HepG2 (cell line): ENCODE results near the gene HES2. TPM values are rescaled to one million over a fixed set of nuclear protein-coding genes. Genes with fewer than 3 reads are reported as not detected.

Source experiments
- ATAC-seq: fragments of 200-7000 bp; cut with Tn5 transposase; 3 replicates; pipeline ENCODE4 v1.9.1; 2020; ENCODE audit warnings: mild to moderate bottlenecking, moderate library complexity
- Bru-seq: library from RNA; stranded (reverse); fragments of 400-500 nt; gene quantifications from one replicate; lab custom pipeline; 2021; lab: Mats Ljungman, UMichigan
- BruChase-seq, 2 experiments: library from RNA; stranded (reverse); fragments of 400-500 nt; gene quantifications; one replicate each; lab custom pipeline; 2021; lab: Mats Ljungman, UMichigan
- BruUV-seq: library from RNA; stranded (reverse); fragments of 400-500 nt; replicated peaks from 2 replicates; lab custom pipeline; 2021; lab: Mats Ljungman, UMichigan
- CTCF ChIA-PET: fragments of 300-600 bp; formaldehyde crosslinking; extraction: SDS; loops from one replicate; lab custom pipeline; 2021; ENCODE audit warnings: low total read pairs, inconsistent platforms, low intra/inter-chr PET ratio; lab: Yijun Ruan, JAX
- POLR2A ChIA-PET: fragments of 350-600 bp; sonication (Branson Sonifier 250); formaldehyde crosslinking; loops from one replicate; lab custom pipeline; 2020; ENCODE audit warnings: antibody characterized with exemption, inconsistent platforms; lab: Yijun Ruan, JAX
- DNase-seq: peaks from one replicate; pipeline ENCODE4 v3.0.0-alpha.2; 2015; ENCODE audit warnings: low spot score
- FAIRE-seq: peaks from 3 replicates; lab custom pipeline; 2011; peaks lifted over from hg19 to GRCh38; lab: Jason Lieb, UNC
- H2AFZ ChIP-seq: one replicate; pipeline ENCODE4 v1.6.1; 2011; ENCODE audit warnings: low read length, inconsistent platforms
- H3K27ac ChIP-seq: fragments of 300-600 bp; 3 replicates; pipeline ENCODE4 v1.8.0; 2011; ENCODE audit warnings: mixed run types, mild to moderate bottlenecking, mixed read lengths, low read length, inconsistent platforms; ENCODE audit not compliant: insufficient read depth; ENCODE audit errors: extremely low read length
- H3K27me3 ChIP-seq, 2 experiments: fragments of 200-600 bp in 1 of 2; 2 replicates in 1 of 2; 3 replicates in 1 of 2; pipeline versions ENCODE4 v1.6.0 to v1.8.0; 2011; ENCODE audit warnings: low read length in 2 of 2, mild to moderate bottlenecking in 2 of 2, moderate library complexity in 2 of 2, inconsistent platforms in 1 of 2; ENCODE audit not compliant: insufficient read depth in 2 of 2, control insufficient read depth in 1 of 2
- H3K36me3 ChIP-seq, 2 experiments: fragments of 200-600 bp in 1 of 2; replicated peaks in 1 of 2; 2 replicates in 1 of 2; 3 replicates in 1 of 2; pipeline versions ENCODE4 v1.5.1 to v1.8.0; 2011; ENCODE audit warnings: low read length in 2 of 2, inconsistent platforms in 1 of 2; ENCODE audit not compliant: insufficient read depth in 2 of 2, control insufficient read depth in 1 of 2
- H3K4me1 ChIP-seq: 2 replicates; pipeline ENCODE4 v1.5.1; 2012; ENCODE audit warnings: low read length, inconsistent platforms; ENCODE audit not compliant: insufficient read depth
- H3K4me2 ChIP-seq: 2 replicates; pipeline ENCODE4 v1.6.0; 2011; ENCODE audit warnings: low read depth, low read length, inconsistent platforms
- H3K4me3 ChIP-seq, 3 experiments: fragments of 200-600 bp in 1 of 3; sonication (generic), shearing (Covaris generic) in 1 of 3; replicated peaks in 1 of 3; 2 replicates each; pipeline ENCODE4 v1.5.1; 2011 to 2016; ENCODE audit warnings: low read length in 3 of 3, inconsistent platforms in 2 of 3, low read depth in 2 of 3, mild to moderate bottlenecking in 2 of 3, control low read depth in 1 of 3, mixed read lengths in 1 of 3; ENCODE audit not compliant: insufficient read depth in 1 of 3
- H3K79me2 ChIP-seq: one replicate; pipeline ENCODE4 v1.6.1; 2011; ENCODE audit warnings: low read length, inconsistent platforms; ENCODE audit not compliant: insufficient read depth
- H3K9ac ChIP-seq: 2 replicates; pipeline ENCODE4 v1.6.0; 2011; ENCODE audit warnings: mild to moderate bottlenecking, low read depth, low read length, inconsistent platforms; ENCODE audit not compliant: insufficient read depth
- H3K9me3 ChIP-seq: 2 replicates; pipeline ENCODE4 v1.5.1; 2012; ENCODE audit warnings: mild to moderate bottlenecking, low read length
- H4K20me1 ChIP-seq: 2 replicates; pipeline ENCODE4 v1.6.0; 2011; ENCODE audit warnings: inconsistent platforms, mild to moderate bottlenecking, low read length, moderate library complexity; ENCODE audit not compliant: insufficient read depth
- EZH2 ChIP-seq: conservative IDR thresholded peaks from 2 replicates; pipeline ENCODE4 v1.6.1; 2012; ENCODE audit warnings: mild to moderate bottlenecking, low read depth, low read length, moderate library complexity
- MIER3 ChIP-seq: IDR thresholded peaks from 2 replicates; pipeline ENCODE4 v1.6.1; 2016; ENCODE audit warnings: missing compliant biosample characterization, borderline replicate concordance
- MTF2 ChIP-seq: sonication (generic); formaldehyde crosslinking; IDR thresholded peaks from 2 replicates; pipeline ENCODE4 v1.5.0; 2020; ENCODE audit warnings: missing genetic modification reagents, borderline replicate concordance
- NFE2 ChIP-seq: sonication (generic); formaldehyde crosslinking; IDR thresholded peaks from 2 replicates; pipeline ENCODE4 v1.4.0; 2020; ENCODE audit warnings: missing genetic modification reagents
- RAD51 ChIP-seq: fragments of 450-650 bp; IDR thresholded peaks from 2 replicates; pipeline ENCODE4 v1.6.1; 2016; ENCODE audit warnings: borderline replicate concordance
- SRY ChIP-seq: sonication (generic); formaldehyde crosslinking; IDR thresholded peaks from 2 replicates; pipeline ENCODE4 v1.8.0; 2022; ENCODE audit warnings: mild to moderate bottlenecking, missing genetic modification reagents
- ZNF260 ChIP-seq: sonication (generic); formaldehyde crosslinking; IDR thresholded peaks from 2 replicates; pipeline ENCODE4 v1.4.0; 2020; ENCODE audit warnings: missing genetic modification reagents, low read depth, mild to moderate bottlenecking, borderline replicate concordance
- ZNF275 ChIP-seq: sonication (generic); formaldehyde crosslinking; IDR thresholded peaks from 2 replicates; pipeline ENCODE4 v1.8.0; 2022; ENCODE audit warnings: missing genetic modification reagents, mild to moderate bottlenecking, inconsistent platforms, borderline replicate concordance
- ZNF441 ChIP-seq: sonication (generic); formaldehyde crosslinking; IDR thresholded peaks from 2 replicates; pipeline ENCODE4 v1.7.0; 2021; ENCODE audit warnings: missing genetic modification reagents, borderline replicate concordance
- ZNF687 ChIP-seq: sonication (generic); formaldehyde crosslinking; IDR thresholded peaks from 2 replicates; pipeline ENCODE4 v1.5.1; 2020; ENCODE audit warnings: mild to moderate bottlenecking, missing genetic modification reagents, moderate library complexity
- ZSCAN21 ChIP-seq: sonication (generic); formaldehyde crosslinking; IDR thresholded peaks from 2 replicates; pipeline ENCODE4 v1.8.0; 2022; ENCODE audit warnings: mild to moderate bottlenecking, missing genetic modification reagents, moderate library complexity, borderline replicate concordance
- WGBS: methylation state at CpG from one replicate; pipeline ENCODE4 v1.1.6; 2017; ENCODE audit warnings: low lambda C conversion rate; 5-methylcytosine and 5-hydroxymethylcytosine counted together
- in situ Hi-C: cut with HindIII; loops from 2 replicates; pipeline ENCODE4 v1.10.0; 2017; ENCODE audit warnings: low pct_unique_long_range_greater_than_20kb; ENCODE audit not compliant: extremely low pct_ligation_motif_present
- intact Hi-C: fragments of 100-400 bp; cut with micrococcal nuclease; formaldehyde crosslinking; loops from one replicate; pipeline ENCODE4 v1.10.0; 2022; ENCODE audit not compliant: unreplicated experiment
- long read RNA-seq, 2 experiments: library from RNA in 1 of 2; library from polyadenylated mRNA in 1 of 2; stranded (forward) in 1 of 2; unstranded in 1 of 2; transcript quantifications; one replicate each; pipeline ENCODE4 v2.0.0, GENCODE V29; 2019 to 2022
- polyA minus RNA-seq, 3 experiments: library from RNA; depleted of rRNA, polyadenylated mRNA; stranded (reverse); fragments of >200 nt; gene quantifications; 2 replicates each; pipeline ENCODE4 v1.2.3, GENCODE V29; 2011; ENCODE audit warnings: low replicate concordance in 1 of 3
- polyA plus RNA-seq, 8 experiments: library from polyadenylated mRNA; depleted of rRNA in 3 of 8; stranded (reverse) in 7 of 8; unstranded in 1 of 8; fragments of >200 nt; fragmentation: Illumina TruSeq in 4 of 8; extraction: Trizol in 4 of 8; gene quantifications; 2 replicates each; pipeline versions ENCODE4 v1.2.1 to v1.2.3, GENCODE V29; 2011 to 2016; ENCODE audit warnings: low read depth in 4 of 8, missing spikeins in 1 of 8, mixed read lengths in 1 of 8; ENCODE audit not compliant: insufficient read depth in 1 of 8
- total RNA-seq, 5 experiments: library from RNA; depleted of rRNA; stranded (reverse); fragments of >200 nt; fragmentation: Illumina TruSeq; extraction: Trizol; gene quantifications; 2 replicates each; pipeline ENCODE4 v1.2.3, GENCODE V29; 2016; ENCODE audit warnings: low read depth in 1 of 5

Gene HES2
- total RNA-seq (2016; rRNA removed; fragmentation: Illumina TruSeq; extraction: Trizol) (0.10 and 0.11 TPM in 2 replicates), polyA plus RNA-seq (2011; rRNA removed) (0.13 and 0.17 TPM in 2 replicates), polyA minus RNA-seq (2011; rRNA and poly(A)+ RNA removed; ENCODE audit: low replicate concordance) (0.02 and 1.8 TPM in 2 replicates), Bru-seq, nascent RNA (percentile 11 among the genes with signal in this experiment), BruChase-seq, experiment 1, labeled RNA remaining after a 6-hour chase (percentile 16 among the genes with signal in this experiment), BruChase-seq, experiment 2, labeled RNA remaining after a 2-hour chase (percentile 13 among the genes with signal in this experiment)
- total RNA-seq (2016; cell fraction: cytosol; rRNA removed; fragmentation: Illumina TruSeq; extraction: Trizol; ENCODE audit: low read depth) = 0.30 TPM in 1 of 2 replicates, not detected in the other
- total RNA-seq (2016; cell fraction: insoluble cytoplasmic fraction; rRNA removed; fragmentation: Illumina TruSeq; extraction: Trizol) = 0.11 and 0.13 TPM in 2 replicates
- total RNA-seq (2016; cell fraction: membrane; rRNA removed; fragmentation: Illumina TruSeq; extraction: Trizol) = 0.07 and 0.28 TPM in 2 replicates
- 0.12 TPM in 1 of 2 replicates, not detected in the other for total RNA-seq (2016; cell fraction: nucleus; rRNA removed; fragmentation: Illumina TruSeq; extraction: Trizol)
- polyA plus RNA-seq (2011; cell fraction: cytosol; rRNA removed) = 0.09 and 0.15 TPM in 2 replicates
- 0.06 and 0.10 TPM in 2 replicates for polyA plus RNA-seq (2011; cell fraction: nucleus; rRNA removed)
- not detected in 2 replicates for polyA plus RNA-seq (2012)
- not detected in 2 replicates for polyA plus RNA-seq (2016; cell fraction: cytosol; fragmentation: Illumina TruSeq; extraction: Trizol; ENCODE audit: low read depth)
- polyA plus RNA-seq (2016; cell fraction: insoluble cytoplasmic fraction; fragmentation: Illumina TruSeq; extraction: Trizol; ENCODE audit: low read depth) = 0.05 TPM in 1 of 2 replicates, not detected in the other
- polyA plus RNA-seq (2016; cell fraction: membrane; fragmentation: Illumina TruSeq; extraction: Trizol; ENCODE audit: low read depth) = 0.03 TPM in 1 of 2 replicates, not detected in the other
- 0.11 and 0.14 TPM in 2 replicates for polyA plus RNA-seq (2016; cell fraction: nucleus; fragmentation: Illumina TruSeq; extraction: Trizol; ENCODE audit: insufficient read depth, low read depth)
- polyA minus RNA-seq (2011; cell fraction: cytosol; rRNA and poly(A)+ RNA removed) = not detected in 2 replicates
- polyA minus RNA-seq (2011; cell fraction: nucleus; rRNA and poly(A)+ RNA removed) = 0.25 TPM in 1 of 2 replicates, not detected in the other
- long read RNA-seq, experiment 1 = 0 reads
- long read RNA-seq, experiment 2 = 0 reads

- Histone ChIP-seq H3K27me3 (peaks cover 26 to 91% of the 10 kb centered on the region in 2 experiments), H4K20me1 (no peaks in the 10 kb centered on the region), H3K79me2 (no peaks in the 10 kb centered on the region), H3K4me1 (peaks cover 34% of the 10 kb centered on the region), H2AFZ (no peak within 1 kb of the TSS), H3K9me3 (no peaks in the 10 kb centered on the region), H3K9ac (no peak within 1 kb of the TSS), H3K27ac (no peak within 1 kb of the TSS), H3K36me3 (no peaks in the 10 kb centered on the region), H3K4me2 (peak within 1 kb of the TSS; percentile 62), H3K4me3 (peak within 1 kb of the TSS in 2 of 3 experiments; percentile 36 to 60; a peak in 3 of 6 replicates)
- ChIA-PET POLR2A (no interaction called here), CTCF (no interaction called here)
- in situ Hi-C loops = loop anchor here (10.0 kb wide), 1 partner anchor 175 kb away; the partner anchor contains the start of gene HES3
- FAIRE-seq (no peak), ATAC-seq (no peak), DNase-seq (no peak)
- intact Hi-C loops = no loop called here
- 6% methylated on average over 9 of the region's 62 CpGs for WGBS
- BruUV-seq = no TSS peak
- TF ChIP-seq SRY (CRISPR knock-in tag) (no peak), MTF2 (CRISPR knock-in tag) (peak; percentile 71; the same call in 1 of the 2 replicates), ZNF441 (no peak), ZNF260 (CRISPR knock-in tag) (no peak), ZNF275 (CRISPR knock-in tag) (no peak), NFE2 (no peak), RAD51 (no peak), MIER3 (no peak), ZNF687 (CRISPR knock-in tag) (peak; percentile 32; the same call in 1 of the 2 replicates), EZH2 (peak; percentile 66; the same call in 1 of the 2 replicates), ZSCAN21 (CRISPR knock-in tag) (no peak)
Observed at GRCh38 chr1:6419804-6420453, at the start of gene HES2. Gene HES2, minus strand, starts transcription at chr1:6419919. Its CDS starts 99 bp downstream, at chr1:6419820.
